Mucosa of descending colon (tissue), 3 donors: ENCODE data around the gene ZFP62. TPM values are rescaled to one million over a fixed set of nuclear protein-coding genes. Genes with fewer than 3 reads are reported as not detected.

ENCODE experiments used
- ATAC-seq: fragments of 200-7000 bp; cut with Tn5 transposase; one replicate; pipeline ENCODE4 v1.9.1; 2020; ENCODE audit warnings: mild to moderate bottlenecking, moderate library complexity
- DNase-seq, 3 donors: peaks; one replicate each; pipeline ENCODE4 v3.0.0-alpha.2; 2020
- H3K36me3 ChIP-seq: fragments of 200-600 bp; one replicate; pipeline ENCODE4 v1.8.0; 2021; ENCODE audit warnings: low read depth, mild to moderate bottlenecking
- H3K4me1 ChIP-seq: fragments of 200-600 bp; one replicate; pipeline ENCODE4 v1.8.0; 2021; ENCODE audit warnings: low read depth, mild to moderate bottlenecking
- H3K4me3 ChIP-seq: fragments of 200-600 bp; one replicate; pipeline ENCODE4 v1.8.0; 2021; ENCODE audit warnings: mild to moderate bottlenecking
- H3K9me3 ChIP-seq: fragments of 200-600 bp; one replicate; pipeline ENCODE4 v1.8.0; 2021; ENCODE audit warnings: mild to moderate bottlenecking
- intact Hi-C, 2 donors: fragments of 100-400 bp; cut with DNase I in 1 of 2; cut with micrococcal nuclease in 1 of 2; formaldehyde crosslinking; loops; one replicate each; pipeline versions ENCODE4 v1.11.0 to v1.11.1; 2022; cut with DNase I, micrococcal nuclease
- total RNA-seq, 3 donors: library from RNA; stranded (reverse); fragmentation: NEBNext Ultra II Directional in 2 of 3; extraction: Animal tissue kit (Norgen Biotek cat#: 25700) in 2 of 3; gene quantifications; one replicate each; pipeline versions ENCODE4 v1.2.1 to v1.2.4, GENCODE V29; 2021 to 2023
- TF ChIP-seq, protein P1 (sequence below): fragments of 200-600 bp; IDR thresholded peaks from one replicate; pipeline ENCODE4 v1.8.0; 2022; ENCODE audit warnings: antibody characterized with exemption, mild to moderate bottlenecking
- donor health status: DM: no; HTN: no; CAD: no; lungs with moderate emphysema.
- donor health status: DM: no; HTN: no; CAD: no.
- donor health status: DM: no; HTN: yes; CAD: no.

The ZFP62 gene
- total RNA-seq, 3 donors from 2014 or later, result 37.3 to 41.5 (median 40.2) TPM

GRCh38 chr5:180844432-180844831 lies 16.6 kb downstream of the ZFP62 start:
- H3K36me3 ChIP-seq, result no peaks in the 10 kb centered on the region
- DNase-seq, result no peak
- TF ChIP-seq, protein P1, sequence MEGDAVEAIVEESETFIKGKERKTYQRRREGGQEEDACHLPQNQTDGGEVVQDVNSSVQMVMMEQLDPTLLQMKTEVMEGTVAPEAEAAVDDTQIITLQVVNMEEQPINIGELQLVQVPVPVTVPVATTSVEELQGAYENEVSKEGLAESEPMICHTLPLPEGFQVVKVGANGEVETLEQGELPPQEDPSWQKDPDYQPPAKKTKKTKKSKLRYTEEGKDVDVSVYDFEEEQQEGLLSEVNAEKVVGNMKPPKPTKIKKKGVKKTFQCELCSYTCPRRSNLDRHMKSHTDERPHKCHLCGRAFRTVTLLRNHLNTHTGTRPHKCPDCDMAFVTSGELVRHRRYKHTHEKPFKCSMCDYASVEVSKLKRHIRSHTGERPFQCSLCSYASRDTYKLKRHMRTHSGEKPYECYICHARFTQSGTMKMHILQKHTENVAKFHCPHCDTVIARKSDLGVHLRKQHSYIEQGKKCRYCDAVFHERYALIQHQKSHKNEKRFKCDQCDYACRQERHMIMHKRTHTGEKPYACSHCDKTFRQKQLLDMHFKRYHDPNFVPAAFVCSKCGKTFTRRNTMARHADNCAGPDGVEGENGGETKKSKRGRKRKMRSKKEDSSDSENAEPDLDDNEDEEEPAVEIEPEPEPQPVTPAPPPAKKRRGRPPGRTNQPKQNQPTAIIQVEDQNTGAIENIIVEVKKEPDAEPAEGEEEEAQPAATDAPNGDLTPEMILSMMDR, result no peak
- H3K9me3 ChIP-seq, result peaks cover 15% of the 10 kb centered on the region
- no peak overlapping the region for H3K4me3 ChIP-seq
- no peak for ATAC-seq
- intact Hi-C loops, result no loop called here
- H3K4me1 ChIP-seq, result no peaks in the 10 kb centered on the region

DNA sequence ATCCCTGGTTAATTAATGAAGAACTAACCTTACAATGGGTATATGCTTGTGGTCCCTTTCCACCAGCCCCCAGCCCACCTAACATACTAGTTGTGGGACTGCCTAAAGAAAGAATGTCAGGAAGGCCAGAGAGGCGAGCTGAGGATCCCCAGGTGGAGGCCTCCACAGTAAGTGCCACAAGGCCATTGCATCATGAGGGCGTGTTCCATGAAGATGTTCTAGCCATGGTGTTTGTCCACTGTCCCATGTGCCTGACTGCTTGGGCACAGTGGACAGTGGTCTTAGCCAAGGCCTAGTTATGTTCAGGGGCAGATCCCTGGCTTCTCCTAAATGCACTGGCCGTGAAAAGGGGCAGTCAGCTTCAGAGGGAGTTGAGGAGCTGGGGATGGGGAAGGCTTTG lies 21.1 kb downstream of the ZFP62 start:
- Histone ChIP-seq H3K9me3 (no peaks in the 10 kb centered on the region), H3K36me3 (no peaks in the 10 kb centered on the region), H3K4me3 (no peak overlapping the region), H3K4me1 (no peaks in the 10 kb centered on the region)
- ATAC-seq, result no peak
- TF ChIP-seq, protein P1, result no peak
- DNase-seq, result no peak
- intact Hi-C loops, result no loop called here

GRCh38 chr5:180839227-180839626 lies 21.8 kb downstream of the ZFP62 start:
- ATAC-seq, result no peak
- intact Hi-C loops, result no loop called here
- no peaks in the 10 kb centered on the region for H3K4me1 ChIP-seq
- TF ChIP-seq, protein P1, result no peak
- H3K9me3 ChIP-seq, result no peaks in the 10 kb centered on the region
- H3K36me3 ChIP-seq, result no peaks in the 10 kb centered on the region
- no peak overlapping the region for H3K4me3 ChIP-seq
- no peak for DNase-seq

DNA sequence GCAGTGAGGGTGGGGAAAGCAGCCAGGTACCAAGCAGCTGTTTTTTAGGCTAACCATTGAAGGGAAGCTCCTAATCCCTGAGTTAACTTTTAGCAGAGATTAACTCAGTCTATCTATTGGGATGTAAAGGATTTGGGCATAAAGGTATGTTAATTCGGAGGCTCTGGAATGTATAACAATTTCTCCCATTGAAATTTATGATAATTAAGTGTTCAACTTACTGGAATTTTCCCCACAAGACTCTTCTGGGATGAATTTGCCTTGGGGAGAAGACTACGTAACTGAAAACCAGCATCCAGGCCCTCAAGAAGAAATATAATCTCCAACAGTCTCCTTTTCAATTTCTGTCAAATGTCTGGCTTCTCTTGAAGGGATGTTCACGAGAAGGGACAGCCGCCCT lies 23.6 kb downstream of the ZFP62 start:
- intact Hi-C loops, result no loop called here
- Histone ChIP-seq H3K36me3 (no peaks in the 10 kb centered on the region), H3K9me3 (no peaks in the 10 kb centered on the region), H3K4me1 (peaks cover under 1% of the 10 kb centered on the region), H3K4me3 (no peak overlapping the region)
- no peak for DNase-seq
- no peak for ATAC-seq
- TF ChIP-seq, protein P1, result no peak

- peaks cover 10% of the 10 kb centered on the region for H3K9me3 ChIP-seq
- ATAC-seq (no peak), DNase-seq (no peak)
- H3K36me3 ChIP-seq, result no peaks in the 10 kb centered on the region
- TF ChIP-seq, protein P1, result no peak
- H3K4me1 ChIP-seq, result peaks cover 7% of the 10 kb centered on the region
- intact Hi-C loops, result no loop called here
- no peak overlapping the region for H3K4me3 ChIP-seq
Measured at GRCh38 chr5:180832638-180833068, 28.4 kb downstream of the ZFP62 start.
